ENCODE measurements around the gene SLC9A9. TPM values are rescaled to one million over a fixed set of nuclear protein-coding genes. Genes with fewer than 3 reads are reported as not detected.

Gene SLC9A9
- total and polyA plus RNA-seq, 10 of the 15 experiments (the other 5 are each of a cell fraction or from before 2014, with no cell fraction given) = 3.5 to 14.2 (median 9.3) TPM

- Histone ChIP-seq H3K9me3 (replicated peaks; ENCODE audit: control insufficient read depth, insufficient read depth, low read length) (no peaks in the 10 kb centered on the region; the same call in 2 of the 3 replicates), H3K27me3 (replicated peaks in 1 of 2; ENCODE audit: control insufficient read depth in 2 of 2, insufficient read depth in 2 of 2, low read length in 1 of 2) (no peaks in the 10 kb centered on the region), H2AFZ (ENCODE audit: control insufficient read depth, low read depth, low read length) (no peak overlapping the region), H3K36me3 (ENCODE audit: control insufficient read depth in 2 of 2, insufficient read depth in 2 of 2, low read length in 1 of 2) (no peaks in the 10 kb centered on the region), H3K79me2 (ENCODE audit: control insufficient read depth, insufficient read depth, low read length) (no peaks in the 10 kb centered on the region), H3K9ac (ENCODE audit: control insufficient read depth, insufficient read depth, low read length) (no peak overlapping the region), H3K4me2 (ENCODE audit: control insufficient read depth, insufficient read depth) (no peak overlapping the region), H3K27ac (ENCODE audit: control insufficient read depth, insufficient read depth) (no peak overlapping the region), H3K4me3 (no peak overlapping the region), H3K4me1 (ENCODE audit: control insufficient read depth, insufficient read depth, low read length) (no peaks in the 10 kb centered on the region), H4K20me1 (ENCODE audit: control insufficient read depth, insufficient read depth) (no peaks in the 10 kb centered on the region)
- ATAC-seq (peak; percentile 46), FAIRE-seq (no peak), DNase-seq (ENCODE audit: low read depth, low spot score) (no peak)
- intact Hi-C loops (cut with micrococcal nuclease; ENCODE audit: unreplicated experiment) = no loop called here
- WGBS (ENCODE audit: insufficient coverage, insufficient replicate concordance, low lambda C conversion rate, missing lambda C conversion rate) = 0% methylated on average over 2 of the region's 2 CpGs
- no peak for TF ChIP-seq FOS (IDR thresholded peaks at IDR 0.05; ENCODE audit: borderline replicate concordance, extremely low read depth, insufficient read length)
- TF ChIP-seq ZNF622 (IDR thresholded peaks at IDR 0.05) = no peak
- TF ChIP-seq CHD2 (IDR thresholded peaks at IDR 0.05; ENCODE audit: borderline replicate concordance, low read depth, low read length) = no peak
- no peak for TF ChIP-seq NR2C1 (IDR thresholded peaks at IDR 0.05)
- TF ChIP-seq PML (IDR thresholded peaks at IDR 0.05; ENCODE audit: low read length) = no peak
- no peak for TF ChIP-seq CBX5 (IDR thresholded peaks at IDR 0.05; ENCODE audit: low read depth)
- TF ChIP-seq BCLAF1 (IDR thresholded peaks at IDR 0.05) = no peak
- TF ChIP-seq ATF2 (IDR thresholded peaks at IDR 0.05; ENCODE audit: low read length) = peak; percentile 28; the same call in 1 of the 2 replicates
- no peak for TF ChIP-seq SUZ12 (IDR thresholded peaks at IDR 0.05; ENCODE audit: unreplicated experiment)
- TF ChIP-seq NRF1 (conservative IDR thresholded peaks at IDR 0.05; ENCODE audit: low read depth, low read length) = no peak
- no peak for TF ChIP-seq SPI1 (IDR thresholded peaks at IDR 0.05; ENCODE audit: borderline replicate concordance, insufficient read depth, low read depth, low read length)
- no peak for TF ChIP-seq ATF7 (IDR thresholded peaks at IDR 0.05; ENCODE audit: low read depth)
- peak; percentile 57 for TF ChIP-seq JUNB (IDR thresholded peaks at IDR 0.05)
- peak; percentile 46; the same call in 1 of the 2 replicates for TF ChIP-seq NFIC (IDR thresholded peaks at IDR 0.05; ENCODE audit: low read depth, low read length)
- no peak for TF ChIP-seq PAX8 (IDR thresholded peaks at IDR 0.05)
- peak; percentile 25; the same call in 1 of the 2 replicates for TF ChIP-seq RUNX3 (IDR thresholded peaks at IDR 0.05; ENCODE audit: low read length)
- TF ChIP-seq CREM (IDR thresholded peaks at IDR 0.05; ENCODE audit: low read depth) = 0 out of 2 replicates have a peak, but pooled peaks have one; percentile 41
- TF ChIP-seq EED (IDR thresholded peaks at IDR 0.05; ENCODE audit: low read depth) = 0 out of 2 replicates have a peak, but pooled peaks have one; percentile 52
- TF ChIP-seq STAT3 (IDR thresholded peaks at IDR 0.05; ENCODE audit: low read depth, low read length) = no peak
- ChIA-PET CTCF (interaction anchor here (1.7 kb wide), 1 partner anchor 31 kb away, joined by 4 read pairs; no protein-coding TSS in a partner anchor), RAD21 (ENCODE audit: unreplicated experiment) (no interaction called here), SMC1A (ENCODE audit: uncharacterized antibody, unreplicated experiment) (no interaction called here), POLR2A (no interaction called here)
- BruUV-seq (replicated peaks) = no TSS peak
- in situ Hi-C loops (cut with MboI) = no loop called here
Observed at GRCh38 chr3:143464850-143465249, 383.4 kb downstream of the SLC9A9 start.
